CD4-positive, alpha-beta T cell treated with Interleukin-1 beta for 1 hour (primary cell): Measurements from ENCODE around the gene CCDC33.

Experiments
- DNase-seq, 2 donors: peaks; one replicate each; pipeline ENCODE4 v3.0.0-alpha.2; 2020 to 2022

Gene CCDC33

DNA sequence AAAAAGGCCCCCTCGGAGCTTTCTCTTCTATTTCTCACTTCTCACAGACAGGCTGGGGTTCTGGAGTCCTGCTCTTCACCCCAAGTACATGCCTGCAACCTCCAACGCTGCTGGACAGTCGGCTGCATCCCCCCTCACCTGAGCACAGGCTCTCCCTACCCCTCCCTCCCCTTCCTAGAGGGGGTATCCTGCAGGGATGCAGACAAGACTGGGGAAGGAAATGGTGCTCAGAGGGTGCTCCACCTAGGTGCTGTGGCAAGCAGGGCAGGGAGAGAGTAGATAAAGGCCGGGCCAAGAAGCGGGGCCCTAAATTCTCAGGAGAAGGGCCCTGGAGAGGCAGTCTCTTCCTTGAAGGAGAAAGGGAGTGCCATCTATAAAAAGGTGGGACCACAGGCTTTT is 26.6 kb upstream of the CCDC33 start:
- no peak for DNase-seq

DNA sequence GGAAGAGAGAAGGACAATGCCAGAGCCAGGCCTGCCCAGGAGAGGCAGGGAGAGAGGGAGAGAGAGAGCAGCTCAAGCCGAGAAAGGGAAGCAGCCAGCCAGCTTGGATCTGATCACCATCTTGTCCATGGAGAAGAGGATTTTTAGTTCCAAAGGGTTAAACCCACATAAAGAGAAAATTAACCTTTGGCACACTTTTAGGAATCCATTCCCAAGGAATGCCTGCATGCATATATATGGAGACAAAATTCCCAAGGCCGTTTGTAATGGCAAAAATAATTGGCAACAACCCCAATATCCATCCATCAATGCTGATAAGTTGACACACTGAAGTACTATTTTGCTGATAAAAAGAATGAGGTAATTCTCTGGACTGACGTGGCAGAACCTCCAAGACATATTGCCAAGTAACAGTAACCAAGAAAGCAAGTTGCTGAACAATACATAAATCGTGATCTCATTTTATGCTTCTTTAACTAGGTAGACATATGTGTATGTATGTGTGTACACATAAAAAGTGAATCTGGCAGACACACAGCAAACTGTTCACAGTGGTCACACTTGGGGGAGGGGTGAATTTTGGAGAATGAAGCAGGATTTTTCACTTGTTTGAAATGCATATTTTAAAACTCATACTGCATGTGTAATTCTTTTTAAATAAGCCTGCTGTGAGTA is 26.0 kb upstream of the CCDC33 start:
- DNase-seq = no peak

DNA sequence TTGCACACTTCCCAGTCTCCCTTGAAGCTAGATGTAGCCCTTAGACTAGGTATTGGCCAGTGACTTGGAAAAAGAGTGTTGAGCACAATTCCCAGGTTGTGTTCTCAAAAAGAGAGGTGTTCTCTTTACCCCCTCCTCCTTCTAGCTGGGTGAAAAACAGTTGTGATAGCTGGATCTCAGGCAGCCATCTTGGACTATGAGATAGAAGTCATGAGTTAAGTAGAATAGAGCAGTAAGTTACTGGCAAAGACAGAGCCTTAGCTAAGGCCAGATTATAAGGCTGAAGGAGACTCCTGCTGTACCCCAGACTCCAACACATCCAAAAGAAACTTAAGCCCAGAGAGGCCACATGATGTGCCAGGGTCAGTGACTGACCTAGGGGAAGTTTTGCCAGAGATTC is 25.4 kb upstream of the CCDC33 start:
- DNase-seq = no peak

DNA sequence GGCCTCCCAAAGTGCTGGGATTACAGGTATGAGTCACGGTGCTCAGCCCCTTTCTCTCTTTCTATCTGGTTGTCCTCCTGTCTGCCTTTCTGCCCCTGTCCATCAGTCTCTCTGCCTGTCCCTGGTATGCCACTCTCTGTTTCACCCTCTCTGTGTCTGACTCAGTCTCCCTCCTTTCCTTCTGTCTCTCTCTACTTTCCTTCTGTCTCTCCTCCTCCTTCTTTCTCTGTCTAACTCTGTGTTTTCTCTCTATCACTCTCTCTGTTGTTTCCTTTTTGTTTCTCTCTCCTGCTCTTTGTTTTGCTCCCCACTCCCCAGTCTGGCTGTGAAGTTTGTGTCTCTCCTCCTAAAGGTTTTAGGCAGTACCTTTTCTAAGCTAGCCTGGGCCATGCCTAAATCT is 24.5 kb upstream of the CCDC33 start:
- no peak for DNase-seq

DNA sequence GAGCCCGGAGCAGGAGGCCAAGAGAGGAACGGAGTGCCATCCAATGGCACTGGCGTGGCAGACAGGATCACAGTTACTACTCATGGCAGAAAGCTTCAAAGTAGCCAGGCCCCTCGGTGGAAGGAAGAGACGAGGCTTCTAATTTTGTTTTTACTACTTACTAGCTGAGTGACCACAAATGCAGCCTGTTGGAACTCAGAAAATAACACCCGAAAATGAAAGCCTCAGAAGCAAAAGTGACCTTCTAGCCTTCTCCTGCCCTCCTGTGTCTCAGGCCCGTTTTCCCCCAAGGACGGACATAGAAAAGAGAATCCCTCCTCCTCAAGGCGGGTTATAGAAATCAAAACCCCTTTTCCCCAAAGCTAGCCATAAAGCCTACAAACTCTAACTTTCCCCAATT is 23.6 kb upstream of the CCDC33 start:
- no peak for DNase-seq

DNA sequence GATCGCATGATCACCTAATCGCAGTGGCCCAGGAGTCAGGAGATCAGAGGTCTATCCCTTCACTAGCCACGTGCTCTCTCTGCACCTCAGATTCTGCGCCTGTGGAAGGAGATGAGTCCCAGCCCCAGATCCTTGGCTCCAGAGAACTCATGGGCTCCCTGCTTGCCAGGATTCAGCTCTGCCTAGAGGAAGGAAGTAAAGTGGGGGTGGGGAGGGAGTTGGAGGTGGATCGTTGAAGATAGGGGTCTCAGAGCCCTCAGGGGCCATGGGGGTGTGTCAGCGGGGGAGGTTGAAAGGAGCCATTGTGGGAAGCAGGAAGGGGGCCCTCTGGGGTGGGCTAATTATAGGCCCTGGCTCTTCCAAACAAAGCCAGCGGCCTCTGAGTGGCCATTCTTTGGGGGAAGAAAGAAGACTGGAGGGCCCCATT is 22.3 kb upstream of the CCDC33 start:
- DNase-seq = no peak

DNA sequence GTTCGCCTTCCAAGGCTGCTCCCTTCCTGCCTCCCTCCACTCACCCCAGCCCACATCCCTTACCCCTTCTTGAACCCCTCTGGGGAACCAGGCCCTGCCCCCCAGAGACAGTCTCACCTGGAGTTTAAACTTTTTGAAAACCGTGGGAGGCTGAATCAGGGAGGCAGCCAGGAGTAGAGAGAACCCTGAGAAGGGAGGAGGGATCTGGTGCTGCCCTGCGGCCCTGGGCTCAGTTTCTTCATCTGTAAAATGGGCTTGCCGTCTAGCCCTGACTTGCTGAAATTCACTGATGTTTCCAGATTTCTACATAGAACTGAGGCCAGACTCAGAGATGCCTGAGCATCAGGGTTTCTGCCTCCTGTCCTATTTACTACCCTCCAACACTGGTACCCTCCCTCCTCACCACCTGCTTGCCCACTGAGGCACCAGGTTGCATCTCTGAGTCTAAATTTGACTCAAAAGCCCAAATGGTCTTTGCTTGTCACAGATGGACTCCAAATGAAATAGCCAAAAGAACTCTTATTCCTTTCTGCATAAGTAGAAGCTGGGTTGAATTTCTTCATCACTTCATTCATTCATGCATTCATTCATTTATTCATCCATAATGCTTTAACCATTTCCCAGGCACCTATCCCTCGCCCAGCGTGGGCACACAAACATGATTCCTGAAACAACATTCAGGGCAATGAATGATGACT is 21.7 kb upstream of the CCDC33 start:
- DNase-seq = no peak

DNA sequence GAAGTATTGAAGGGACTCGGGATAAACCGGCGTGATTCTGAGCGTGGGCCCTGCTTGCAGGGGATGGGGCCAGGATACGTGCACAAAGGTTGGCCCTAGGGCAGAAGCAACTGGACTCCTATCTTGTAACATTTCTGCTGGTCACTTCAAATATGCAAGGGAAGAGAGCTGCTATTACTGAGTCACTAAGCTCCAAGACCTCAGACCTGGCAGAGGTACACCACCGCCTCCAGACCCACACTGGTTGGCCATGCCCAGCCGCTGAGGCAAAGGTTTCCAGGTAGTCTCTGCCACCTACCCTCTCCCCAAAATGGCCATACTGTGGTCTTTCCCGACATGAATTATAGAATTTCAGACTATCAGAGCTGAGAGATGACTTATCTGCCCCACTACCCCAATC is 20.2 kb upstream of the CCDC33 start:
- no peak for DNase-seq

DNA sequence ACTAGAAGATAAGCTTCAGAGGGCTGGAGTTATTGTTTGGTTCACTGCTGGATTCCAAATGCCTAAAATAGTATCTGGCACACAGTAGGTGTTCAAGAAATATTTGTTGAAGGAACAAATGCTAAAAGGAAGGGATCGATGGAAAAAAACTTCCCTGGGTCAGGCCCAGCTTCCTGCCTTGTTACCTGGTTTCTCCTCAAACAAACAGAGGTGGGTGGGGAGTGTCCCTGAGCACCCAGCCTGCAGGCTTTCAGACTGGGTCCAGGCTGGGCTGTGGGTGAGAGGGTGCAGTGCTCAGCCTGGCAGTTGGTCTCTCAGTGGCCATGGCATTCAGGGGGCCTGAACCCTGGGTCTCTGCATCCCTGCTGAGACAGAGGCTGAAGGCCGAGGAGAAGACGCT is 19.2 kb upstream of the CCDC33 start:
- DNase-seq = no peak

DNA sequence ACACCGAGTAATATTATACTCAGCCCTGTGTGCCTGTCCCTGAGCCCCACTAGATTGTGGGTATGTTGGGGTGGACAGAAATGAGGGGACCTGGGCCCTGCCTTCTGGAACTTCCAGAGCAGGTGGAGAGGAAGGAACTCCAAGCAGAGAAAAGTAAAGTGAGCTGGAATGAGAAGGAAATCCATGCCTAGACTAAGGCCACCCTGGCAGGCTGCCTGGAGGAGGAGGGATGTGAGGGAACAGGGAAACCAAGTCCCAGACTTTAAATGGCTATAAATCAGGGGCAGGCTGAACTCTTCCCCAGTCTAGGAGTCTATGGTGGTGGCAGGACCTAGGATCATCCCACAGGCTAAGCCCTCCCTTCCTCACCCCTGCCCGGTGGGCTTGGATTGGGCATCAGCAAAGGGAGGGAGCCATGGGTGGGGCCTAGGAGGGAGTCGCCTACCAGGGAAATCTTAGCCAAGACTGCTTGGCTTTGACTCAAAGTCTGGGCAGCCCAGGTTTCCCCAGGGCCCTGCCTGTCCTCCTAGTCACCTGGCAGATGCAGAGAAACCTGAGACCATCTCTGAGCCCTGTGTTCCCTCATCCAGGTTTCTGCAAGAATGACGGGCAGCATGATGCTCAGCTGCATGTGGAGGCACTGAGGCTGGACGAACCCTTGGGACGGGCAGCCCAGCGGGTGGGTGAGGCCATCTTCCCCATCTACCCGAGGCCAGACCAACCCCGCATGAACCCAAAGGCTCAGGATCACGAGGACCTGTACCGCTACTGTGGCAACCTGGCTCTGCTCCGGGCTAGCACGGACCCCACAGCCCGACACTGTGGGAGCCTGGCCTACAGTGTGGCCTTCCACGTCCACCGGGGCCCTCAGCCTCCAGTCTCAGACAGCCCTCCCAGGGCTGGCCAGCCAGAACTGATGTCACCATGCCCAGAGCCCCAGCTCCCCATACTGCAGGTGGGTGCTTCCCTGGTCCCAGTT is 17.9 kb upstream of the CCDC33 start:
- DNase-seq = no peak

DNA sequence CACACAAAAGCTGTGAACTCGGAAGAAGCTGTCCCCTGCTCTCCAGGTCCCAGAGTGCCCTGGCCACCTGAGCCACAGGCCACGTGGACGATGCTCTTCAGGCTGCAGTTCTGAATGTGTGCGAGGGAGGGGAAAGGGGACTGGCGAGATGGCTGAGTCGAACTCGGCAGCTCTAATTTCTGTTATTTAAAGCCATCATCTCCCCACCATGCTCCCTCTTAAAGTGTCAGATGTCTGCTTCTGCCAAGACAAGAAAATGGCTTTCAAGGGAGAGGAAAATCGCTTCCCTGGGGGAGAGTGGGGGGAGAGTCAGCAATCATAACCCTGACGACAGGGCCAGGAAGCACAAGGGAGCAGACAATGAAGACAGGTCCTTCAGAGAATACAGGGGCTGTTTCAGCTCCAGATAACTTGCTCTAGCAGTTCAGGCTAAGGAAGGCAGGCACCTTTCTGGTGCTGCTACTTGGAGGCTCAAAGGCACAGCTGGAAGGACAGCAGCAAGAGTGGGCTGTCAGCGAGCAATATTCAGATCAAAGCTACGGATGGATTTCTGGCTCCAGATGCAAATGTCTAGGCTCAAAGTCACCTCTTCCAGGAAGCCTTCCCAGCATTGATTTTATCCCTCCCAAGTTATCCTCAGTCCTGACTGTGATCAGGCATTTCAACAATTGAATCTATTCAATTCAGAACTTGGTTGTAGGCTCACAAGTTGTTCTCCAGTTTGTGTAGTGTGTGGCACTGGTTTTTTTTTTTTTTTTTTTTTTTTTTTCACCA is 15.5 kb upstream of the CCDC33 start:
- no peak for DNase-seq

DNA sequence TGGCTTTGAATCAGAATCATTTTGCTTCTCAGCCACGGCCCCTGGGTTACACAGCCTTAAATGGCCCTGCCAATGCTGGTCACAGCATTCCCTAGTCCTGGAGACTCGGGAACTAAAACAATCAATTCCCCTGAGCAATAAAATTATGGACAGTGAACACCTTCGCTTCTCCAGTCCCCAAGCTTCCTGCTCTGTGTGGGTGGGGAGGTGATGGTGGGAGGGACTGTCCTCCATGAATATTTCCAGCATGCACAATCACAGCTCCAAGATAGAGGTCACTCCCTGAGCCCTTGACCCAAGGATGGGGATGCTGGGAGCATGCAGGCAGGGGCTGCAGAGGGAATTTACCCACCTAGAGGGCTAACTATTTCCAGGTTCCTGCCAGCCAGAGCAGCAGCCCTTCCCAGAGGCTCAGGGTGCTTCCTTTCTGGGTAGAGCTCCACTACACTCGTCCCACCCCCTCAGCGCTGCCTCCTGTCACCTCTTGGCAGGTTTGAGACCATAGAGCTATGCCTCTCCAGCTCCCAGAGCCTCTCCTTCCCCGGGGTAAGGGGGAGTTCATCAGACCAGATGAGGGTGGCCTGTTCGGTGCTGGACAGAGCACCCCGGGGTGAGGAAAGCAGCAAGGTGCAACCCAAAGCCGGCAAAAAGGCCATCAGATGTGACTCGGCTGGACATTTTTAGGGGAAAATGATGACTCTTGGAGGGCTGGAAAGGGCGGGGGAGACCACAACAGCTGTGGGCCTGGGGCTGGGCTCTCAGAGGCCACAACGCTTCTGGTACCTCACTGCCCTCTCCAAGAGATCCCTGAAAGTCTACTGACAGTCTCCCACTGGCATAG is 14.5 kb upstream of the CCDC33 start:
- DNase-seq = no peak

DNA sequence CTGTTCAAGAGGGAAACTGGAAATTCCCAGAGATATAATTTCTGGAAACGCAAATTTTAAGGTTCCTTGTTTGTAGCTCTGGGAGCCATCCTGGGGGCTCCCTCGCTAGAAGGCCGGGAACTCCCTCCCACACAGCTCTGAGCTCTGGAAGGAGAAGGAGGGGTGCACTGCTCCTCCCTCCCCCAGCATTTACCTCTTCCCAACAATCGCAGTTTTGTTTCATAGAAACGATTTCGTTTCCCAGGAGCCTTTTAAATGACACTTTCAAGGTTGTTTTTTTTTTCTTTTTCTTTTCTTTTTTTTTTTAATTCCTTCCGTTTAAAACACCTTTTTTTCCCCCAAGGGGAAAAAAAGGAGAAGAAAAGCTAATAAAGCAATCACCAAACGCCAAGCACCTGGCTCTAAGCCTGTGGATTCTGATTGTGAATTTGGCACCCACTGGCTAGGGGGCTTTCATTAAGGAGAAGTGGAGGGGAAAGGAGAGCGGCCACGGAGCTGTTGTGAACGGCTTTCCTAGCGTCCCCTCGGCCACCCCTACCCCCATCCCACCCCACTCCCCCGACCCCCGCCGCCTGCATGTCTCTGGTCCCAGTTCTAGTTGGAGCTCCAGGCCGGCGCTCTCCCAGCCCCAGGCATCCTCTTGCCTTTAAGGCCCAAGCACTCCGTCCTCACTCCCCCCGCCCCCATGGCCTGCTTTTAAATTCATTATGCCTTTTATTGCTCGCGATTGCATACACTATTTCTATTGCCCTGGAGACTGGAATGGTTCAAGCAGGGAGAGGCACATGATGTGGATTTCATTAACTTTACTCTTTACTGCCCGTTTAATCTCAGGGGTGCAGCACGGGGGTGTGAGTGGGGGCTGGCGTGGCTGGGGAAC is 13.6 kb upstream of the CCDC33 start:
- DNase-seq = no peak

DNA sequence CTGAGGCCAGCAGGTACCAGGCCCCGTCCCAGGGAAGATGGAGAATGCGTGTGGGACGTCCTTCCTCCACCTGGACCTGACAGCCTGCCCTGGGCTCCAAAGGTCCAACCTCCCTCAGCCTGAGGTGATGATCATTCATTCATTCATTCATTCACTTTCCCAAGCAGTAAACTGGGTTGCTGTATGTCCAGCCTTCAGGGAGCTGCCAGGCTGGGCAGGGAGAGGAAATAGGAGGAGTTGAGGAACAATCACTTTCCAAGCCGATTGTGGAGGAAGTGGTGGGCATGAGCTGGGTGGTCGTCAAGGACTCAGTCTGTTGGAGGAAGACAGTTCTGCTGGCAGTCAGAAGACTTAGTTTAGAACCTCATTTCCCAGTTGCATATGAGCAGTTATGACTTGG is 10.2 kb upstream of the CCDC33 start:
- no peak for DNase-seq

DNA sequence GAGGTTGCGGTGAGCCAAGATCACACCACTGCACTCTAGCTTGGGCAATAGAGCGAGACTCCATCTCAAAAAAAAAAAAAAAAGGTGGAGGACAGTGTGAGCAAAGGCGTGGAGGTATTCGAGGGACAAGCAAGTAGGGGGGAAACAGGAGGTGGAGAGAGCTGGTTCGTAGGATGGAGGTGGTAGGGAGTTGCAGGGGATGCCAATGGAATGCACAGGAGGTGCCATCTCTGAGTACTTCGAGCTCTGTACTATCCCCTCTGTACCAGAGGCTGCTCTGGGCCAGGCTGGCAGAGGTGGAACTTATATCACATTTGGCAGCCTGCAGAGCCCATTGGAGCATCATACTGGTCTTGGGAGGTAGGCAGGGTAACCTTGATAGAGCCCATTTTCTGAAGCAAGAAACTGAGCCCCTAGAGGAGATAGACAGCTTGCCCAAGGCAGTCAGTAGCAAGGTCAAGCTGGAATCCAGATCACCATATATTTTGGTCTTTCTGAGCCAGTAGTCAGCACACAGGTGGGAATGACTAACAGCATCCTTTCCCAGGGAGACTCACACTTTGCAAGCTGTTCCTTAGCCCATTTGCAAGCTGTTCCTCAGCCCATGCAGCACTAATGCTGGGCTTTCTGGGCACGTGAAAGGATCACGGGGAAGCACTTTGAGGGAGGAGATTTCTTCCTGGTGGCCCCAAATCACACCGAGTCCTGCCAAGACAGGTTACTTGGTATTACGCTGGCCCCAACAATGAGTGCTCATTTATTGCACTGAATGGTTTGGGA is 9.2 kb upstream of the CCDC33 start:
- no peak for DNase-seq

DNA sequence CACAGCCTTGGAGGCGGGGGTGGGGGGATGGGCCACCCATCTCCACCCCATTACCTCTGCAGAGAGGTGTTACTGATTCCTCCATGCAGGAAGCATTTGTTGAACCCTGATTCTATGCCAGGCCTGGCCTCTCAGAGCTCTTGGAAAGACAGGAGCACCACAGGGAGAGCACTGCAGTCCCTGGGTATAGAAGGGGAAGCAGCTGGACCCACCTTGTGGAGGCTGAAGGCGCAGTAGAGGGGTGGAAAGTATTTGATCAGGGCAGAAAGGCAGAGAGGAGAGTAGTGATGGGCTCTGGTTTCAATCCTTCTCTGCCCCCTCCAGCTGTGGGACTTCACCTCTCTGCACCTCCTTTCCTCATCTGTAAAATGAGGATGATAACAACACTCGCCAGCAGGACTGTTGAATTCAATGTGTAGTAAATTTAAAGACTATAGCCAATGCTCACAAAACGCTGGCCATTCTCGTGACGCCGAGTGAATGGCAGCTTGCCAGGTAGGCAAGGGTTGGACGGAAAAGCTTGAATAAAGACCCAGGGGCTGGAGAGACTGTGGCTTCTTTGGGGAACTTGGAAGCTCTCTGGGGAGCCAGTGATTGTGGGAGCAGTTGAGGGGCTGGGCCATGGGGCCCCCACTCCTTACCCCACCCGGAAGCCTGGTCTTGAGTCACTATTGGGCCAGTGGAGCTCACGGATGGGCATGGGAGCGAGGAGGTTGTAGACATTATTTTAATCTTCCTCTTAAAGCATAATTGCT is 8.0 kb upstream of the CCDC33 start:
- no peak for DNase-seq

DNA sequence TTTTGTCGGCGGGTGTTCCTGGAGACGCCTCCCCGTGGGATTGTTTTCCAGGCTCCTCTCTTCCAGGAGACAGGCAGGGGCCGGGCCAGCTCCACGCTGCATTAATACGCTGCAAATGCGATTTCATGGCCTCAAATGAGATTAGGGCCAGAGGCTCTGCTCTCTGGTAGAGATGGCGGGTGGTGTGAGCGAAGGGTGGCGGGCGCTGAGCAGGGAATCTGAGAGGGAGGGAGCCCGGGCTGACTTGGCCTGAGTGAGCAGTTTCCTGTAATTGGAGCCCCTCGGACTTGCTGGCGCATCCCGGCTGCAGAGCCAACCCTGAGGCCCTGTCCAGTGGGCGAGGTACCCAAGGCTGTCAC is 7.4 kb upstream of the CCDC33 start:
- DNase-seq = no peak

DNA sequence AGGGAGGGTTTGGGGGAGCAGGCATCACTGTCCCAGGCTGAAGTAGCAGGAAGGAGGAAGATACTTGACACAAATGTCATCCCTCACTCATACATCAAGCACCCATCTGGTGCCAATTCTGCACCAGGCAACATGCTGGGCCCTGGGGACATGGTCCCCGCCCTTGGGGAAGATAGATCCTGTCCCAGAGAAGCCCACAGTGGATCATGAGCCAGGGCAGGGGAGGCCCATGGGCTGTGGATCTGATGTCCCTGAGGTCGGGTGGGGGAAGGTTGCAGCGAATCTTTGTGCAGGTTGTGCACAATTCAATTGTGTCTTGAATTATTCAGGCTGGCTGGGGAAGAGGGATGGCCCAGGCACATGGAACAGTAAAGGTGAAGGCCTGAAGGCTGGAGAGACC is 6.4 kb upstream of the CCDC33 start:
- DNase-seq = no peak

DNA sequence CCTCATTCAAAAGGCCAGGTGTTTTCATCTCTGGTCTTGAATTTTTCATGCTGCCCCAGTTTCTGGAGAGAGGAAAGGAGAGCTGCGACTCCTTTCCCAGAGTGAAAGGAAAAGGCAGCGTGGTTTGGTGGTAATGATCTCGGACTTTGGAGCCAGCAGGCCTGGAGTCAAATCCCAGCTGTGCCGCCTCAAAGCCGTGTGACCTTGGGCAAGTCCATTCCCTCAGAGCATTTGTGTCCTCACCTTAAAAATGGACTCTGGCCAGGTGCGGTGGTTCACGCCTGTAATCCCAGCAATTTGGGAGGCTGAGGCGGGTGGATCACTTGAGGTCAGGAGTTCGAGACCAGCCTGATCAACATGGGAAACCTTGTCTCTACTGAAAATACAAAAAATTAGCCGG is 4.7 kb upstream of the CCDC33 start:
- DNase-seq = no peak
